Hepatocyte (in vitro differentiated cells): Measurements from ENCODE around the gene COL4A1. TPM values are rescaled to one million over a fixed set of nuclear protein-coding genes. Genes with fewer than 3 reads are reported as not detected.

Experiments used
- DNase-seq: peaks from one replicate; pipeline ENCODE4 v3.0.0-alpha.2; 2016; ENCODE audit warnings: low spot score
- H2AFZ ChIP-seq: fragments of 200-600 bp; sonication (generic); 2 replicates; pipeline ENCODE4 v1.6.0; 2016; ENCODE audit warnings: antibody characterized with exemption, mild to moderate bottlenecking
- H3K27ac ChIP-seq: fragments of 200-600 bp; sonication (generic); 2 replicates; pipeline ENCODE4 v1.5.1; 2016; ENCODE audit warnings: mild to moderate bottlenecking
- H3K27me3 ChIP-seq: fragments of 200-600 bp; sonication (generic); 2 replicates; pipeline ENCODE4 v1.6.1; 2016
- H3K36me3 ChIP-seq: fragments of 200-600 bp; sonication (generic); replicated peaks from 2 replicates; pipeline ENCODE4 v1.5.1; 2016; ENCODE audit warnings: low read depth; ENCODE audit not compliant: insufficient read depth
- H3K4me1 ChIP-seq: fragments of 200-600 bp; sonication (generic); 2 replicates; pipeline ENCODE4 v1.5.1; 2016; ENCODE audit warnings: mild to moderate bottlenecking, moderate library complexity; ENCODE audit not compliant: insufficient read depth
- H3K4me2 ChIP-seq: fragments of 200-600 bp; sonication (generic); 2 replicates; pipeline ENCODE4 v1.6.0; 2016
- H3K4me3 ChIP-seq: fragments of 200-600 bp; sonication (generic); 2 replicates; pipeline ENCODE4 v1.5.1; 2016; ENCODE audit warnings: mild to moderate bottlenecking
- H3K79me2 ChIP-seq: fragments of 200-600 bp; sonication (generic); 2 replicates; pipeline ENCODE4 v1.6.0; 2017; ENCODE audit warnings: mild to moderate bottlenecking
- H3K9me2 ChIP-seq: fragments of 200-600 bp; sonication (generic); replicated peaks from 2 replicates; pipeline ENCODE4 v1.6.0; 2017; ENCODE audit warnings: mild to moderate bottlenecking; ENCODE audit not compliant: insufficient read depth
- H3K9me3 ChIP-seq: fragments of 200-600 bp; sonication (generic); 2 replicates; pipeline ENCODE4 v1.5.1; 2016; ENCODE audit warnings: low read depth, mild to moderate bottlenecking
- H4K20me1 ChIP-seq: fragments of 200-600 bp; sonication (generic); 2 replicates; pipeline ENCODE4 v1.6.0; 2016; ENCODE audit warnings: mild to moderate bottlenecking; ENCODE audit not compliant: insufficient read depth, poor library complexity, severe bottlenecking
- CTCF ChIP-seq: fragments of 200-600 bp; sonication (generic); IDR thresholded peaks from 2 replicates; pipeline ENCODE4 v1.5.1; 2016; ENCODE audit warnings: antibody characterized with exemption, mild to moderate bottlenecking; ENCODE audit not compliant: poor library complexity
- EZH2 ChIP-seq: fragments of 200-600 bp; sonication (generic); IDR thresholded peaks from 2 replicates; pipeline ENCODE4 v1.6.1; 2016; ENCODE audit warnings: antibody characterized with exemption, mild to moderate bottlenecking, borderline replicate concordance
- EZH2phosphoT487 ChIP-seq: fragments of 200-600 bp; sonication (generic); IDR thresholded peaks from one replicate; pipeline ENCODE4 v1.6.1; 2018; ENCODE audit warnings: antibody characterized with exemption, mild to moderate bottlenecking, low read depth, moderate library complexity; ENCODE audit not compliant: unreplicated experiment, severe bottlenecking
- WGBS: methylation state at CpG from one replicate; pipeline ENCODE4 v1.1.6; 2016; ENCODE audit warnings: low lambda C conversion rate; ENCODE audit errors: missing lambda C conversion rate; 5-methylcytosine and 5-hydroxymethylcytosine counted together
- polyA plus RNA-seq: library from polyadenylated mRNA; unstranded; fragments of >200 nt; fragmentation: Nextera tagmentation; extraction: Ambion mirVana; gene quantifications from 2 replicates; pipeline ENCODE4 v1.2.1, GENCODE V29; 2016
- total RNA-seq: library from RNA; depleted of rRNA; stranded (reverse); fragments of >200 nt; gene quantifications from 2 replicates; pipeline ENCODE4 v1.2.3, GENCODE V29; 2014

COL4A1 gene
- total and polyA plus RNA-seq, 2 experiments from 2014 or later = 138 to 269 TPM

DNA sequence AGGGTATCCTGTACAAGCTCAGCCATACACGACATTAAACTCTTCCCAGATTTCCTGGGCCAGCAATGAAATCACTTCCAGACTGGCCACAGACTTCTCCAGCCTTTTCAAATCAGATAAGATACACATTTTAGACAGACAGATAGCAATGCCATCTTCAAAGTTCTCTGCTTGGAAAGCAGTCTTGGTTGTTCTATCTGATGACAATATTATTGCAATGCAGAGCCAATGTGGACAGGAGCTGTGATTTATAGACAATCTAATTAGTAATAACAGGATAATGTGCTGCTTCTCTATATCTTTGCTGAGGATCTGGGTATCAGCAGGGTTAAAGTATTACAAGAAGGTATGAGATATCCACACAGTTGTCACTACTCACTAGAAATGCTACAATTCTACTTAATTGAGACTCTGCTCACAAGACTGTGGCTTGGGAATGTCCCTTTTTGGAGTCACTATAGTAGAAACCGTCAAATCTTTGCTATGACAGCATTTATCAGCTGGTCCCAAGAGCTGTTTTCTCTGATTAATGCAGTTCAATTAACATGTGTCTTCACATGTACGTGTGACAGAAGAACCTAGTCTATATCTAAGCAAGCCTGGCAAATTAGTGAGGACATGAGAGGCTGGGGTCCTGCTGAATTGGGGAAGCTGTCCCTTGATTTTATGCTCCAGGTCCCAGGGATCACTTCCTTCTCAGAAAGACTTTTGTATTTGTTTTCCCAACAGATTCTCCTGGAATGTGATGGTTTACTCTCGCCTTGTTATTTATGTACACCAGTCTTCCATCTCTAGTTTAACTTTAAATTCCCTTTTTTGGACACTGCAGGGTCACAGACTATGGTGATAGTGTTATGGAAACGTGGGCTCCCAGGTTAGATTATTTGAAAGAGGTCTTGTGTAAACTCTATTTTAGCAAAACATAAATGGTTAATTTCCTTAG, 68.8 kb downstream of the COL4A1 start:
- Histone ChIP-seq H3K4me1 (no peaks in the 10 kb centered on the region), H3K4me3 (no peak overlapping the region), H4K20me1 (no peaks in the 10 kb centered on the region), H3K9me2 (no peaks in the 10 kb centered on the region), H3K27me3 (no peaks in the 10 kb centered on the region), H3K27ac (no peak overlapping the region), H3K4me2 (no peak overlapping the region), H2AFZ (no peak overlapping the region), H3K79me2 (peaks cover 7% of the 10 kb centered on the region), H3K9me3 (no peaks in the 10 kb centered on the region), H3K36me3 (no peaks in the 10 kb centered on the region)
- TF ChIP-seq EZH2phosphoT487 = no peak
- TF ChIP-seq CTCF = no peak
- TF ChIP-seq EZH2 = no peak
- DNase-seq = no peak
- WGBS = 57% methylated on average over 5 of the region's 5 CpGs

DNA sequence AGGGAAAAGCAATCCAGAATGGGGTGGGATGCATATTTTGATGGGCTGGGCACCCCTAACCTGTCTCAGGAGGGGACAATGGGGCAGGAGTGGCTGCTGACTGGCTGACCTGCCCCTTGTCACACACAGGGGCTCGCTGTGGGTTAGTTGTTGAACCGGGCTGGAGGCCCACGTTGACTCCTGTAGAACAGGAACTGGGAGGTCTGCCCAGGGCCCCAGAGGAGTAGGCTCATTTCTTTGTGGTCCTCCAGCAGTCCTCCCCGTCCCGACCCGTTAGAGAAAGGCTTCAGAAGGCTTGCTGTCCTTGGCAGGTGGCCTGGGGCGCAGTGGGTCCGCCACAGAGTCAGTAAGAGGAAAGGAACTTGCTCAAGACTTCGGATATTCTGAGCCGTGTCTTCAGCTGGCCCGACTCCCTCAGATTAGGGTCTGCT, 70.1 kb downstream of the COL4A1 start:
- no peaks in the 10 kb centered on the region for H3K36me3 ChIP-seq
- no peak overlapping the region for H3K4me3 ChIP-seq
- no peak overlapping the region for H3K4me2 ChIP-seq
- TF ChIP-seq EZH2phosphoT487 = no peak
- TF ChIP-seq CTCF = no peak
- no peak for TF ChIP-seq EZH2
- no peaks in the 10 kb centered on the region for H3K27me3 ChIP-seq
- no peak overlapping the region for H2AFZ ChIP-seq
- H3K9me2 ChIP-seq = no peaks in the 10 kb centered on the region
- 90% methylated on average over 11 of the region's 11 CpGs for WGBS
- no peaks in the 10 kb centered on the region for H3K4me1 ChIP-seq
- H3K79me2 ChIP-seq = peaks cover 5% of the 10 kb centered on the region
- no peak overlapping the region for H3K27ac ChIP-seq
- no peaks in the 10 kb centered on the region for H3K9me3 ChIP-seq
- no peak for DNase-seq
- no peaks in the 10 kb centered on the region for H4K20me1 ChIP-seq

DNA sequence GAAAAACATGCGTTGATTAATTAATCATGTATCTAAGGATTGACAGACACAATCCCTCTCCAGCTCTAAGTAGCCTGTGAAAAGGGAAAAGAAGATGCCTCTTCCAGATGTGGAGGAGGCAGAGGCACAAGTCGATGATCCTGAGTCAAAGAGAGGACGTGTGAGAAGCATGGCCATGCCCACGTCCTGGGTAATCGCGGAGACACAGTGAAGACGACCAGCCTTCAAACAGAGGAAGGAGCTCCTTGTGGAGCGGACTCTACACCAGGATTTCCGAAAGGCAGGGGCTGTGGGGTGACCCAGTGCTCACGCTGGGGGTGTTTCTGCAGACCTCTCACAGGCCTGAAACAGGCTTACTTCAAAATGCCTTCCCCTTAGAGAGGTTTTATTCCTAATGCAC, 70.5 kb downstream of the COL4A1 start:
- Histone ChIP-seq H3K79me2 (peaks cover 5% of the 10 kb centered on the region), H3K36me3 (no peaks in the 10 kb centered on the region), H3K4me2 (no peak overlapping the region), H3K9me2 (no peaks in the 10 kb centered on the region), H3K27me3 (no peaks in the 10 kb centered on the region), H3K4me3 (no peak overlapping the region), H3K4me1 (no peaks in the 10 kb centered on the region), H3K27ac (no peak overlapping the region), H4K20me1 (no peaks in the 10 kb centered on the region), H3K9me3 (no peaks in the 10 kb centered on the region), H2AFZ (no peak overlapping the region)
- 93% methylated on average over 10 of the region's 10 CpGs for WGBS
- TF ChIP-seq EZH2 (no peak), EZH2phosphoT487 (no peak), CTCF (no peak)
- DNase-seq = no peak
